Ecto neural progenitor cell (in vitro differentiated cells): Measurements from ENCODE around the gene IFFO2.

Experiments used
- DNase-seq: peaks from one replicate; pipeline ENCODE4 v3.0.0-alpha.2; 2018; ENCODE audit warnings: low spot score

IFFO2 gene

DNA sequence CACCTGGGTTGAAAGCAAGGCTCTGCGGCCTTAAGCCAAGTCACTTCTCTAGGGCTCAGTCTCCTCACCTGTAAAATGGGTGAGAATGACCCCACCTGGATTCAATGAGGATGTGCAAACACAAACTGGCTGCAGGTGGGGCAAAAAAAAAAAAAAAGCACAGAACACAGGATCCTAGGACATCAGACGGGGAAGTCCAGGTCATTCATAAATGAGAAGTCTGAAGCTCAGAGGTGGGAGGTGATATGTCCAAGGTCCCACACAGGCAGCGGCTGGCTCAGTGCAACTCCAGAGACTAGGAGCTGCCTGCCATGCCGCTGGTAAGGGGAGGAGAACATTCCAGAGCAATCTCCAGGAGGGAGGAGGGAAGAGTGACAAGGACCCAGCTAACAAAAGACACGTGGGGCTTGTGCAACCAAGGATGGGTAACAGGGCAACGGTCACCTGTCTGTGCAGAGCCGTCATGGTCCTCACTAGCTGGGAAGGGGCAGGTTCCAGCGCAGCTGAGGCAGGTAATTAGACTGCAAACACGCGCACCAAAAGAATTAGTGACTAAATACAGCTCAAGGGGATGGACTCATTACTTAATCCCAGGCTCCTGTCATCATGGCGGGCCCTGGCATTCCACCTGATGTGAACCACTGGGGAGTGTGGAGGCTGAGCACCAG lies 19.5 kb downstream of the IFFO2 start:
- no peak for DNase-seq

- no peak for DNase-seq
Measured at GRCh38 chr1:18936471-18936813, 20.0 kb downstream of the IFFO2 start.

DNA sequence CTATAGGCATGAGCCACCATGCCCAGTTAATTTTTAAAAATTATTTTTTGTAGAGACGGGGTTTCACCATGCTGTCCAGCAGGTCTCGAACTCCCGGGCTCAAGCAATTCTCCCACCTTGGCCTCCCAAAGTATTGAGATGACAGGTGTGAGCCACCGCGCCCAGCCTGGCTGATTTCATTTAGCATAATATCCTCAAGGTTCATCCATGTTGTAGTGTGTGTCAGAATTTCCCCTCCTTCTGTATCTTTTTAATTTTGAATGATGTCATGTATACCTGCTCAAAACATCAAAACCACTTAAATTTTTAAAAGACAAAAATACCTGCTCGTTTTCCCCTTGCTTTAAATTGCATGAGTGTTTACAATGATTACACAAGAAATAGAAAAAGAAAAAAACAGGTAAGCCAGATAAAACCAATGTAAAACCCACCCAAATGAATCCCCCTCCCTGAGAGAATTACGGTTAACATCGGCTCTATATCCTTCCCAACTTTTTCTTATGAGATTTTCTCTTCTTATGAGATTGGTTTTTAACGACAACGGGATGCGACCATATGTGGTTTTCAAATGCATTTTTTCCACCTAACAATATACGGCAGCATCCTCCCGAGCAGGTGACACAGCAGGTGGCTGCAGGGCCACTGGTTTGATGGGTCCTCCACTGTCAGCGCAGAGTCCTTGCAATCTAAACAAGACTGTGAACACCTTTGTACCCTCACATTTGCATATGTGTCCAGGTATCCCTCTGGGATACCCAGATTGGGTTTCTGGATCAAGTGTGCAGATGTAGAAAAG lies 22.1 kb downstream of the IFFO2 start:
- no peak for DNase-seq

GRCh38 chr1:18932879-18933278 lies 23.6 kb downstream of the IFFO2 start:
- no peak for DNase-seq

GRCh38 chr1:18932387-18932786 lies 24.1 kb downstream of the IFFO2 start:
- DNase-seq: no peak

DNA sequence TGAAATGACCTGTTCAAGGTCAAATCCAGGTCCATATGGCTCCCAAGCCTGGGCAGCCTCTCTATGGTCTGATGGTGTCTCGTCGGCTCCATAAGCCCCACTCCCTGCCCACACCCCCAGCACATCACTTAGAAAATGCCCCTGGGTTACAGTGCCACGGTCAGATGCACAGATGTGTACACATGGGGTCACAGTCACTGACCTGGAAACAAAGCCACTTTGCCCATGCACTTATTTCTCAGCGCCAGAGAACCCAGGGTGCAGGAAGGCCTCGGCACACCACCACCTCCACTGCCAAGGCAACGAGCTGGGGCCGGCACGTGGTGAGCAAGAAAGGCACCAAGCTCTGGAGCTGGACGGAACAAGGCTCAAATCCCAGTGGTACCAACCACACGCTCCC lies 24.7 kb downstream of the IFFO2 start:
- no peak for DNase-seq

- no peak for DNase-seq
Measured at GRCh38 chr1:18929686-18930085, 26.8 kb downstream of the IFFO2 start.

DNA sequence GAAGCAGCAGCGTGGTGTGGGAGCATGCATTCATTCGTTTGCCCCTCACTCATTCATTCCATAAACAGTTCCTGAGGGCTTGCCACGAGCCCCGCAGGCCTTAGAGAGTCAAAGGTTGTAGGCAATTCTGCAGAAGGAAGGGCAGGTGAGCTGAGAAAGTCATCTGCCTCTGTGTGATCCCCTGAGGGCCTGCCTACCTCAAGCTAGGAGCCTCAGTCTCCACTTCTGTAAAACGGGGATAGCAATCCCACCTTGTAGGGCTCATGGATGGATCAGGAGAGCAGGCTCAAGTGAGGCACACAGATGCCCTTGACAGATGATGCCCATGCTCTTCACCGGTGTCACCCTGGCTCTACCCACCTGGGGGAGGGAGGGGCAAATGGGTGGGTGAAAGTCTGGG lies 27.5 kb downstream of the IFFO2 start:
- no peak for DNase-seq

GRCh38 chr1:18928406-18928805 lies 28.1 kb downstream of the IFFO2 start:
- no peak for DNase-seq

DNA sequence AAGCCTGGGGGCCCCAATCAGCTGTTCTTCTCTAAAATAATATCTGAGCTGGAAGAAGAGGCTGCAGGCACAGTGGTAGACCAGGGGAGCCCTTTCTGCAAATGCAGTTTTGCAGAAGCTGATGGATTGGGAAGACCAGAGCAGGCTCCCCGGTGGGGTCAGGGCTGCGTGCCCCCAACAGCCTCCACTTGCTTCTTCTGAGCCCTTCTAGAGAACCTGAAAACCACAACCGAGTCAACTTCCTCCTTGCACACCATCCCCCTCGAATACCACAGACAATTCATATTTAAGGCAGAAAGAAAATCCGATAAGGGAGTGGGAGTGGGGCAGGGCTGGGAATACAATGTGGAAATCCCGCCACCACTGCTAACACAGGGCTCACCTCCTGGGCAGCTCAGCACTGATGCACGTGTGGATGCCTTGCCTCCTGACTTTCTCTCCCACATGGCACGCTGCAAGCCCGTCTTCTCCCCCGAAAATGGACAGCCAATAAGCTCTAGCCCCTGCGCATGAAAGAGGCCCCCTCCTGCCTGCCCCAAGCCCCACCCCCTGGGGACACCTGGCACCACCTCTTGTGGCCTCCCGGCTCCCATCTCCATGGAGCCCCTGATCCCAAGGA lies 28.7 kb downstream of the IFFO2 start:
- no peak for DNase-seq

DNA sequence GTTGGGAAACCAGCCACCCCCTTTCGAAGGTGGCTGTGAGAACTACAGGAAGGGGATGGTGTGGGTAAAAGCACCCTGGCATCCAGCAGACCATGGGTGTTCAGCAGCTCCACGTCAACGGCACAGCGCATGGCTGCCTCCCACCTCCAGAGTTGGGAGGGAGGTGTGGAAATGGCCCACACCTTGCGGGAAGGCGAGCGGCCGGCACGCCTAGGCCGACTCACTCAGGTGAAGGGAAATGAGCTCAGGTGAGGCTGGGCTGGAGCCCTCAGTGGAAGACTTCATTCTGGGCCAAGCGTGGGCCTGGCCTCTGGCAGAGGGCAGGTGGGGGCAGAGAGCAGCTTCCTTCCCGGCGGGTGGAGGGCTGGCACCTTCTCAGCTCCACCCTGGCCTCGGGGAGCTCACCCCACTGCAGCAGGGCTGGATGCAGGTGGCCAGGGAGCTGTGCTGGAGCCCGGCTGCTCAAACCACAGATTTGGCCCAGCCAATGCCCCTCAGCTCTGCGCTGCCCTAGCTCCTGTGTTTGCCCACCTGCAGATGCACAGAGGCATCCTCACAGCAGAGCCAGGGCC lies 29.3 kb downstream of the IFFO2 start:
- DNase-seq: no peak

GRCh38 chr1:18926315-18927081 lies 30.0 kb downstream of the IFFO2 start:
- no peak for DNase-seq

- DNase-seq: no peak
Measured at GRCh38 chr1:18925279-18925678, 31.2 kb downstream of the IFFO2 start.

GRCh38 chr1:18924221-18924691 lies 32.2 kb downstream of the IFFO2 start:
- no peak for DNase-seq

- DNase-seq: no peak
Measured at GRCh38 chr1:18923756-18924211, 32.7 kb downstream of the IFFO2 start.

DNA sequence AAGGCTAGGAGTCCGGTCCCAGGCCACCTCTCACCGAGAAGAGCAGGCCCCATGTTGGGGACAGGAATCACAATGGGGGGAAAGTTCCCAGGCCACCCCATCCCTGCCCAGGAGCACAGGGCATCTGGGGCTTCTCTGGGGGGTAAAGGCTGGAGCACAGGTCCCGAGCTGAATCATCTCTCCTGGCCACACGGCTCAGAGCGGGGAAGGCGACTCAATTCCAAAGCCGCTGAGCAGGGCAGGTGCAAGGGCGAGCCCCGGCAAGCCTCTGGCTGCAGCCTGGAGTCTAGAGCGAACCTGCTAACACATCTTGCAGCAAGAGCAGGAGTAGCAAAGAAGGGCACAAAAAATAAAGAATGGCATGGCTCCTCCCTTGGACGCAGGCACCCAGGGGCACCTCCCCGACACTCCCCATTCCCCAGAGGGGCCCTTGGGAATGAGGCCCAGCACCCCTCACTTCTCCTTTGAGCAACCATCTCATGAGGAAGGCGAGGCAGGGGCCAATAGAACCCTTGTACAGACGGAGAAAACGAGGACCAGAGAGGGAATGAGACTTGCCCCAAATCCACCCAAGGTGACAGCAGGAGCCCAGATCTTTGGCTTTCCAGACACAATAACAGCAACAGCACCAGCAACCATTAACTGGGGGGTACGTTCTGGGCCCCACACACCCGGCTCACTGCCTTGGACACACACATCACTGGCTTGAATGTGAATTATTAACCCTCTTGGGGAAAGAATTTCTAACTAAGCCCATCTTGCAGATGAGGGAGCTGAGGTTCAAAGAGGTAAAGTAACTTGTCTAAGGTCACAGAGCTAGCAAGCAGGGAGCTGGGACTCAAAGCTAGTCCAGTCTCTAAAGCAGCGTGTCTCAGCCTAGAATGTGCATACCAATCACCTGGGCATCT lies 33.4 kb downstream of the IFFO2 start:
- DNase-seq: no peak

DNA sequence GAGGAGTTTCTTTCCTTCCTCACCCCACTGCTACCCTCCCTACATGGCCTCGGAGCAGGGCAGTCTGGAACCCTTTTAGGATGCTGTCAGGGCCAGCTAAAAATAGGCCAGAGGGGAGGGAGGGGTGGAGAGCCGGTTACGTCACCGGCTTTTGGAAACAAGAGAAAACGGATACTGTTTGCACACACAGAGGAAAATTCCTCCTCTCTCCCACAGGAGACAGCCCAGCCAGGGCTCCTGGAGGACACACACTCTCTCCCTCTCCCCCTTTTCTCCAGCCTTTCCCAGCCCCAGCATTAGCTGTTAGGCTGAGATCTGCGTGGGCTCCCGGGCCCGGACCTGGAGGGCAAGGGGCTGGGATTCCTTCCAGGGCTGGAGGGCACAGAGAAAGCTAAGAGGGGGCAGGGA lies 34.2 kb downstream of the IFFO2 start:
- no peak for DNase-seq

- DNase-seq: no peak
Measured at GRCh38 chr1:18921516-18922251, 34.8 kb downstream of the IFFO2 start.

DNA sequence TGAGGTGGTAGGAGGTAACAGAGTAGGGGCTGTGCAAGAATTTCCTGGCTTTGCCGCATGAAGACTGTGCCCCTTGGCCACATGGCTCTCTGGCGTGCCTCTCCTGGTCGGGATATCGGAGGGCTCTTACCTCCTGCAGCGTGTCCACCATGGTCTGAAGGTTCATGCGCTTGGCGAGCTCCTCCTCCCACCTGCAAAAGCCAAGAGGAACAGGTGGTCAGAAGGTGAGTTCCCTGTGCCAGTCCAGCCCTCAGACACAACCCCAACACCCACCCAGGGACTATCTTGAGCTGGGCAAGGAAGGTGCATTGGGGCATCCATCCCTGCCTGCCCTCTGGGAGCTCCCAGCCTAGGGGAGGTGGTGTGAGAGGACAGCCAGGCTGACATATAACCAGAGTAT lies 35.5 kb downstream of the IFFO2 start:
- DNase-seq: no peak

GRCh38 chr1:18919956-18920355 lies 36.5 kb downstream of the IFFO2 start:
- no peak for DNase-seq
